Stomach (tissue), 4 donors: Measurements from ENCODE around the gene LILRB5.

Experiments
- CTCF ChIP-seq, 7 experiments: fragments of 450-650 bp in 4 of 7; fragments of 200-600 bp in 3 of 7; sonication (generic) in 3 of 7; IDR thresholded peaks; one replicate each; pipeline ENCODE4 v1.5.1; 2016 to 2019; ENCODE audit warnings: antibody characterized with exemption in 7 of 7, control low read depth in 2 of 7, mild to moderate bottlenecking in 1 of 7
- POLR2A ChIP-seq, 4 donors: fragments of 450-650 bp; IDR thresholded peaks; one replicate each; pipeline ENCODE4 v1.6.1; 2016; ENCODE audit warnings: antibody characterized with exemption in 4 of 4, control low read depth in 2 of 4, mild to moderate bottlenecking in 1 of 4, moderate library complexity in 1 of 4
- POLR2AphosphoS5 ChIP-seq, 3 donors: sonication (generic); formaldehyde crosslinking; IDR thresholded peaks; one replicate each; pipeline ENCODE4 v1.6.1; 2016; ENCODE audit warnings: antibody characterized with exemption in 3 of 3

GRCh38 chr19:54299126-54299498, 42.0 kb upstream of the LILRB5 start:
- TF ChIP-seq POLR2AphosphoS5 (IDR thresholded peaks at IDR 0.05) (no peak), CTCF (IDR thresholded peaks at IDR 0.05) (no peak), POLR2A (IDR thresholded peaks at IDR 0.05) (no peak)
